Gastroesophageal sphincter (tissue), 4 donors: ENCODE measurements around the gene TRMT44. TPM values are rescaled to one million over a fixed set of nuclear protein-coding genes. Genes with fewer than 3 reads are reported as not detected.
A peak's percentile ranks its signal among the peaks of the same experiment; 100 is the strongest.

ENCODE experiments used
- ATAC-seq: fragments of 150-250 bp; one replicate; pipeline ENCODE4 v1.9.1; 2016; ENCODE audit warnings: mild to moderate bottlenecking, moderate library complexity
- H3K27ac ChIP-seq, 4 donors: fragments of 200-600 bp; sonication (generic) in 3 of 4; 1 replicate in 3 of 4; 2 replicates in 1 of 4; pipeline ENCODE4 v1.5.1; 2016 to 2019
- H3K27me3 ChIP-seq: fragments of 200-600 bp; sonication (generic); one replicate; pipeline ENCODE4 v1.5.1; 2019
- H3K36me3 ChIP-seq, 2 donors: fragments of 200-600 bp; sonication (generic); one replicate each; pipeline ENCODE4 v1.5.1; 2019; ENCODE audit warnings: control low read depth in 1 of 2
- H3K4me1 ChIP-seq, 3 donors: fragments of 200-600 bp; sonication (generic); 1 replicate in 2 of 3; 2 replicates in 1 of 3; pipeline ENCODE4 v1.5.1; 2016 to 2019; ENCODE audit warnings: control low read depth in 2 of 3
- H3K4me3 ChIP-seq, 2 donors: fragments of 200-600 bp; sonication (generic); one replicate each; pipeline ENCODE4 v1.5.1; 2019; ENCODE audit warnings: mild to moderate bottlenecking in 1 of 2, moderate library complexity in 1 of 2
- H3K9me3 ChIP-seq, 3 donors: fragments of 200-600 bp; sonication (generic); one replicate each; pipeline ENCODE4 v1.5.1; 2017 to 2019; ENCODE audit warnings: control low read depth in 2 of 3
- EP300 ChIP-seq: sonication (generic); formaldehyde crosslinking; IDR thresholded peaks from one replicate; pipeline ENCODE4 v1.6.1; 2017; ENCODE audit warnings: antibody characterized with exemption, mild to moderate bottlenecking
- POLR2A ChIP-seq, 2 donors: fragments of 450-650 bp; IDR thresholded peaks; one replicate each; pipeline ENCODE4 v1.6.1; 2017; ENCODE audit warnings: antibody characterized with exemption in 2 of 2, mild to moderate bottlenecking in 2 of 2, moderate library complexity in 1 of 2
- POLR2AphosphoS5 ChIP-seq: sonication (generic); formaldehyde crosslinking; IDR thresholded peaks from one replicate; pipeline ENCODE4 v1.6.1; 2017; ENCODE audit warnings: antibody characterized with exemption
- WGBS, 2 donors: methylation state at CpG; one replicate each; pipeline ENCODE4 v1.1.5; 2018; ENCODE audit warnings: low coverage in 1 of 2; 5-methylcytosine and 5-hydroxymethylcytosine counted together
- total RNA-seq, 4 donors: library from RNA; depleted of rRNA; stranded (reverse); fragments of >200 nt; gene quantifications; one replicate each; pipeline ENCODE4 v1.1.0, GENCODE V29; 2016
- TF ChIP-seq, protein P1 (sequence below), 4 experiments: fragments of 200-600 bp in 2 of 4; fragments of 450-650 bp in 2 of 4; sonication (generic) in 1 of 4; IDR thresholded peaks; one replicate each; pipeline ENCODE4 v1.5.1; 2017 to 2019; ENCODE audit warnings: antibody characterized with exemption in 4 of 4, mild to moderate bottlenecking in 2 of 4, moderate library complexity in 2 of 4

The TRMT44 gene
- total RNA-seq, 4 donors from 2014 or later: 12.0 to 27.9 (median 20.9) TPM

DNA sequence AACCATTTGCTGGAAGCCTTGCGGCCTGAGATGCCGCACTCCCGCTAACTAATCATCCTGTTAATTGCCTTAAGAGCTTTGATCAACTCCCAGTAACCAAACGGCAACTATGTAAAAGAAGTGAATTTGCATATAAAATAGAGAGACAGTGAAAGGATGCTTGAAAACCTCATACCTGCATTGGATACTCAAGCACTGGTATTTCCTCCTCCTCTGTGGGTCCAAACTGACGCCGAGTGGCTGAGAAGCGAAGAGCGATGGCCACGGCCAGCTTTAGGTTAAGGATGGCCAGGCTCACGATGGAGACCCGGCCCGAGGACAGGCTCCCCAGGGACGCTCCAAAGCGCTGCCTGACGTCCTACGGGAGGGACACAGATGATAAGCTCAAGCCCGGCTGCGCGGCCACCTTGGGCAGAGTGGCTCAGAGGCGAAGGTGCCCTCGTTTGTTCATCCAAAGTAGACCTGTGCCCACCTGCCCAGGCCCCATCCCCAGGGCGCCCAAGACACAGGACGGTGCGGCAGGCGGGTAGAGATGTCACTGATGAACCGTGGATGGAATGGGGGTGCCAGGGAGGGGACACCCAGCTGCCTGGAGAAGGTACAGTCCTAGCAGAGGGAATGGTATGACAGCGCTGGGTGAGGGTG is 43.7 kb upstream of the TRMT44 start:
- H3K4me1 ChIP-seq: peaks cover 0 to 56% (median 27%) of the 10 kb centered on the region in 3 donors
- no peak overlapping the region for H3K4me3 ChIP-seq
- H3K27me3 ChIP-seq: no peaks in the 10 kb centered on the region
- TF ChIP-seq, protein P1, sequence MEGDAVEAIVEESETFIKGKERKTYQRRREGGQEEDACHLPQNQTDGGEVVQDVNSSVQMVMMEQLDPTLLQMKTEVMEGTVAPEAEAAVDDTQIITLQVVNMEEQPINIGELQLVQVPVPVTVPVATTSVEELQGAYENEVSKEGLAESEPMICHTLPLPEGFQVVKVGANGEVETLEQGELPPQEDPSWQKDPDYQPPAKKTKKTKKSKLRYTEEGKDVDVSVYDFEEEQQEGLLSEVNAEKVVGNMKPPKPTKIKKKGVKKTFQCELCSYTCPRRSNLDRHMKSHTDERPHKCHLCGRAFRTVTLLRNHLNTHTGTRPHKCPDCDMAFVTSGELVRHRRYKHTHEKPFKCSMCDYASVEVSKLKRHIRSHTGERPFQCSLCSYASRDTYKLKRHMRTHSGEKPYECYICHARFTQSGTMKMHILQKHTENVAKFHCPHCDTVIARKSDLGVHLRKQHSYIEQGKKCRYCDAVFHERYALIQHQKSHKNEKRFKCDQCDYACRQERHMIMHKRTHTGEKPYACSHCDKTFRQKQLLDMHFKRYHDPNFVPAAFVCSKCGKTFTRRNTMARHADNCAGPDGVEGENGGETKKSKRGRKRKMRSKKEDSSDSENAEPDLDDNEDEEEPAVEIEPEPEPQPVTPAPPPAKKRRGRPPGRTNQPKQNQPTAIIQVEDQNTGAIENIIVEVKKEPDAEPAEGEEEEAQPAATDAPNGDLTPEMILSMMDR (IDR thresholded peaks at IDR 0.05): no peak
- TF ChIP-seq EP300: no peak
- TF ChIP-seq POLR2A (IDR thresholded peaks at IDR 0.05): no peak
- no peak for TF ChIP-seq POLR2AphosphoS5
- peak overlapping the region in 1 of 4 donors; percentile 3 for H3K27ac ChIP-seq
- H3K36me3 ChIP-seq: peaks cover 0 to 45% of the 10 kb centered on the region in 2 donors
- no peaks in the 10 kb centered on the region for H3K9me3 ChIP-seq
- ATAC-seq: no peak
- whole genome bisulfite sequencing, 2 donors: 90 to 95% methylated on average over 5 to 10 of the region's 27 CpGs

DNA sequence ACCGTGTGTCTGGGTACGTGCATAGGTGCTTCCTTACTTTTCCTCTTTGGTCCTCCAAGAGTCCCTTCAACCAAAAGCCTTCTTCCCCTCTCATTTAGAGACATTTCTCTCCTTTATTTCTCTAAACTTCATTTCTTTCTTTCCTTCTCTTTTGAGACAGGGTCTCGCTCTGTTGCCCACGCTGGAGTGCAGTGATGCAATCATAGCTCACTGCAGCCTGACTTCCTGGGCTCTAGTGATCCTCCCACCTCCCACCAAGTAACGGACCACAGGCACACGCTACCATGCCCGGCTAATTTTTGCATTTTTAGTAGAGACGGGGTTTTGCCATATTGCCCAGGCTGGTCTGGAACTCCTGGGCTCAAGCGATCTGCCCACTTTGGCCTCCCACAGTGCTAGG is 42.2 kb upstream of the TRMT44 start:
- Histone ChIP-seq H3K4me3 (no peak overlapping the region), H3K36me3 (peaks cover 0 to 45% of the 10 kb centered on the region in 2 donors), H3K27me3 (no peaks in the 10 kb centered on the region), H3K9me3 (no peaks in the 10 kb centered on the region), H3K4me1 (peaks cover 0 to 56% (median 24%) of the 10 kb centered on the region in 3 donors), H3K27ac (no peak overlapping the region)
- TF ChIP-seq POLR2AphosphoS5 (no peak), POLR2A (IDR thresholded peaks at IDR 0.05) (no peak), EP300 (no peak)
- TF ChIP-seq, protein P1 (IDR thresholded peaks at IDR 0.05): no peak
- no peak for ATAC-seq
- WGBS, 2 donors: 82 to 94% methylated on average over 8 to 9 of the region's 9 CpGs

DNA sequence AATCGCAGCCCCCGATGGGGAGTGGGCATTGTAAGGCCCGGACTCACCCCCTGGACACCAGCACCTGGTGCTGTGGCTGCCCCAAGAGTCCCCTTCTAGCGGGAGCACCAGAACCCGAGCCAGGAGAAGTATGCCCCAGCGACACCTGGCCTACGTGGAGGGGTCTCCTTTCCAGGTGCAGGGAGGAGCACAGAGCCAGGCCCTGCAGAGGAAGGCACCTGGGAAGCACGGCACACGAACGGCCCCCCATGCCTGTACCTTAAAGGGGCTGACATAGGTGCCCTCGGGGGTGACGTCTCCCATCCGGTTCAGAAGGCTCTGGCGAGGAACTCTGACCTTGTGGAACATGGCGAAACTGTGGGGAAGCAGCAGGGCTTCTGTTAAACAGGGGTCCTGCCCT is 41.3 kb upstream of the TRMT44 start:
- ATAC-seq: no peak
- H3K4me3 ChIP-seq: no peak overlapping the region
- H3K9me3 ChIP-seq: no peaks in the 10 kb centered on the region
- peaks cover 0 to 52% (median 20%) of the 10 kb centered on the region in 3 donors for H3K4me1 ChIP-seq
- WGBS, 2 donors: 83% methylated on average over 1 of the region's 15 CpGs; no CpG with 5 or more reads in 1 of the 2 donors
- TF ChIP-seq, protein P1 (IDR thresholded peaks at IDR 0.05): no peak
- H3K36me3 ChIP-seq: peaks cover 0 to 54% of the 10 kb centered on the region in 2 donors
- H3K27ac ChIP-seq: no peak overlapping the region
- H3K27me3 ChIP-seq: no peaks in the 10 kb centered on the region

DNA sequence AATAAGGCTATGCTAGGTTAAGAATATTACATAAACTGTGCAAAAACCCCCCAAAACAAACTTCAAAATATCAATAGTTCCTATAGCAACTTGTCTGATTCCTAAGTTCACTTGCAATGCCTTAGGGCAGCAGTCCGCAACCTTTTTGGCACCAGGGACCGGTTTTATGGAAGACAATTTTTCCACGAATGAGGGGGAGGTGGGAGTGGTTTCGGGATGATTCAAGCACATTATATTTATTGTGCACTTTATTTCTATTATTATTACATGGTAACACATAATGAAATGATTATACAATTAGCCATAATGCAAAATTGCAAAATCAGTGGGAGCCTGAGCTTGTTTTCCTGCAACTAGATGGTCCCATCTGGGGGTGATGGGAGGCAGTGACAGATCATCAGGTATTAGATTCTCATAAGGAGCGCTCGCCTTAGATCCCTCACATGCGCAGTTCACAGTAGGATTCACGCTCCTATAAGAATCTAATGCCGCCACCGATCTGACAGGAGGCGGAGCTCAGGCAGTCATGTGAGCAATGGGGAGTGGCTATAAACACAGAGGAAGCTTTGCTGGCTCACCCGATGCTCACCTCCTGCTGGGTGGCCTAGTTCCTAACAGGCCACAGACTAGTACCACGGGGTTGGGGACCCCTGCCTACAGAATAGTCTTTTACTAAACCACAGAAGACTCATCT is 39.8 kb upstream of the TRMT44 start:
- Histone ChIP-seq H3K4me3 (no peak overlapping the region), H3K9me3 (no peaks in the 10 kb centered on the region), H3K4me1 (peaks cover 0 to 47% (median 13%) of the 10 kb centered on the region in 3 donors), H3K36me3 (peaks cover 0 to 64% of the 10 kb centered on the region in 2 donors), H3K27ac (peak overlapping the region in 3 of 4 donors; percentile 84 to 89 (median 88)), H3K27me3 (no peaks in the 10 kb centered on the region)
- no peak for ATAC-seq
- WGBS, 2 donors: 76 to 80% methylated on average over 1 to 7 of the region's 13 CpGs
- TF ChIP-seq, protein P1 (IDR thresholded peaks at IDR 0.05): no peak
- no peak for TF ChIP-seq POLR2A (IDR thresholded peaks at IDR 0.05)
- no peak for TF ChIP-seq POLR2AphosphoS5
- TF ChIP-seq EP300: no peak
